ENCODE results near the gene PRPF6.

The PRPF6 gene

GRCh38 chr20:63943808-63944077 lies 37.2 kb upstream of the PRPF6 start:
- no peak for ATAC-seq
- TF ChIP-seq ZNF8 (CRISPR knock-in tag; IDR thresholded peaks at IDR 0.05) (no peak), RARB (CRISPR knock-in tag; IDR thresholded peaks at IDR 0.05) (no peak), OSR1 (CRISPR knock-in tag; IDR thresholded peaks at IDR 0.05) (no peak), ZNF565 (CRISPR knock-in tag; conservative IDR thresholded peaks at IDR 0.05; ENCODE audit: low read depth) (no peak), ZFP30 (CRISPR knock-in tag; IDR thresholded peaks at IDR 0.05) (no peak), TOX (CRISPR knock-in tag; IDR thresholded peaks at IDR 0.05; ENCODE audit: borderline replicate concordance) (no peak), ARNTL (CRISPR knock-in tag; IDR thresholded peaks at IDR 0.05; ENCODE audit: borderline replicate concordance, low read depth) (no peak), SNAI2 (CRISPR knock-in tag; IDR thresholded peaks at IDR 0.05) (no peak), PPARA (CRISPR knock-in tag; IDR thresholded peaks at IDR 0.05; ENCODE audit: borderline replicate concordance) (no peak), POU6F1 (CRISPR knock-in tag; IDR thresholded peaks at IDR 0.05; ENCODE audit: borderline replicate concordance, low read depth) (no peak), BACH2 (CRISPR knock-in tag; IDR thresholded peaks at IDR 0.05; ENCODE audit: borderline replicate concordance) (no peak), TSHZ2 (CRISPR knock-in tag; IDR thresholded peaks at IDR 0.05) (no peak), ISL1 (CRISPR knock-in tag; IDR thresholded peaks at IDR 0.05) (no peak), PATZ1 (CRISPR knock-in tag; IDR thresholded peaks at IDR 0.05; ENCODE audit: borderline replicate concordance) (no peak), CSRNP3 (CRISPR knock-in tag; IDR thresholded peaks at IDR 0.05) (no peak), ZC3H10 (CRISPR knock-in tag; IDR thresholded peaks at IDR 0.05) (no peak), GLIS3 (CRISPR knock-in tag; IDR thresholded peaks at IDR 0.05) (no peak), CSDC2 (CRISPR knock-in tag; IDR thresholded peaks at IDR 0.05) (no peak), TCF4 (CRISPR knock-in tag; IDR thresholded peaks at IDR 0.05; ENCODE audit: borderline replicate concordance) (no peak), CREB5 (CRISPR knock-in tag; IDR thresholded peaks at IDR 0.05; ENCODE audit: low read depth) (no peak)

- ATAC-seq = no peak
- TF ChIP-seq ISL1 (CRISPR knock-in tag; IDR thresholded peaks at IDR 0.05) = no peak
- no peak for TF ChIP-seq ZFP3 (CRISPR knock-in tag; IDR thresholded peaks at IDR 0.05)
- TF ChIP-seq CREB5 (CRISPR knock-in tag; IDR thresholded peaks at IDR 0.05; ENCODE audit: low read depth) = no peak
- no peak for TF ChIP-seq TSHZ2 (CRISPR knock-in tag; IDR thresholded peaks at IDR 0.05)
- no peak for TF ChIP-seq CSDC2 (CRISPR knock-in tag; IDR thresholded peaks at IDR 0.05)
- no peak for TF ChIP-seq TOX (CRISPR knock-in tag; IDR thresholded peaks at IDR 0.05; ENCODE audit: borderline replicate concordance)
- no peak for TF ChIP-seq ZC3H10 (CRISPR knock-in tag; IDR thresholded peaks at IDR 0.05)
These were observed 36.6 kb upstream of the PRPF6 start for GRCh38 chr20:63944078-63944941.

Measured in SK-N-SH treated with all-trans-retinoic acid at 6 μM for 48 hours (cell line).